HepG2 (cell line): ENCODE data around the gene XPOT. TPM values are rescaled to one million over a fixed set of nuclear protein-coding genes. Genes with fewer than 3 reads are reported as not detected.

Experiments used
- BCL6 ChIP-seq: IDR thresholded peaks from 2 replicates; pipeline ENCODE4 v1.6.1; 2016; ENCODE audit warnings: missing genetic modification reagents, missing compliant biosample characterization
- BHLHE40 ChIP-seq: IDR thresholded peaks from 2 replicates; pipeline ENCODE4 v1.6.1; 2011; ENCODE audit warnings: low read length, improper control_type of control experiment
- HOXA9 ChIP-seq: sonication (generic); formaldehyde crosslinking; IDR thresholded peaks from 2 replicates; pipeline ENCODE4 v1.8.1; 2022; ENCODE audit warnings: missing genetic modification reagents, mild to moderate bottlenecking, moderate library complexity, borderline replicate concordance
- MTA1 ChIP-seq: sonication (generic); formaldehyde crosslinking; IDR thresholded peaks from 2 replicates; pipeline ENCODE4 v1.4.0; 2020; ENCODE audit warnings: missing genetic modification reagents, mild to moderate bottlenecking, borderline replicate concordance
- REPIN1 ChIP-seq: sonication (generic); formaldehyde crosslinking; IDR thresholded peaks from 2 replicates; pipeline ENCODE4 v1.8.0; 2022; ENCODE audit warnings: missing genetic modification reagents, low read depth, mild to moderate bottlenecking, borderline replicate concordance
- SKI ChIP-seq: fragments of 450-650 bp; IDR thresholded peaks from one replicate; pipeline ENCODE4 v1.6.1; 2018; ENCODE audit warnings: mild to moderate bottlenecking; ENCODE audit not compliant: partially characterized antibody
- SRSF4 ChIP-seq: fragments of 200-400 bp; formaldehyde crosslinking; IDR thresholded peaks from one replicate; pipeline ENCODE4 v1.6.1; 2018; ENCODE audit warnings: mild to moderate bottlenecking, low read depth, low read length, moderate library complexity; ENCODE audit not compliant: poor library complexity, severe bottlenecking
- TBX2 ChIP-seq: sonication (generic); formaldehyde crosslinking; IDR thresholded peaks from 2 replicates; pipeline ENCODE4 v1.5.0; 2020; ENCODE audit warnings: missing genetic modification reagents, mild to moderate bottlenecking, borderline replicate concordance
- YEATS2 ChIP-seq: sonication (generic); formaldehyde crosslinking; IDR thresholded peaks from 2 replicates; pipeline ENCODE4 v1.4.0; 2020; ENCODE audit warnings: missing genetic modification reagents, borderline replicate concordance
- ZBTB7A ChIP-seq: sonication (generic); formaldehyde crosslinking; IDR thresholded peaks from 2 replicates; pipeline ENCODE4 v1.8.0; 2022; ENCODE audit warnings: mild to moderate bottlenecking, missing genetic modification reagents
- ZFAT ChIP-seq: sonication (generic); formaldehyde crosslinking; conservative IDR thresholded peaks from 2 replicates; pipeline ENCODE4 v1.8.1; 2023; ENCODE audit warnings: missing genetic modification reagents, inconsistent platforms
- ZFP41 ChIP-seq: sonication (generic); formaldehyde crosslinking; IDR thresholded peaks from 2 replicates; pipeline ENCODE4 v1.4.0; 2020; ENCODE audit warnings: mild to moderate bottlenecking, missing genetic modification reagents, borderline replicate concordance
- ZIK1 ChIP-seq: sonication (generic); formaldehyde crosslinking; IDR thresholded peaks from 2 replicates; pipeline ENCODE4 v1.5.0; 2020; ENCODE audit warnings: mild to moderate bottlenecking, low read depth, missing genetic modification reagents, borderline replicate concordance
- ZNF572 ChIP-seq: sonication (generic); formaldehyde crosslinking; IDR thresholded peaks from 2 replicates; pipeline ENCODE4 v1.5.1; 2020; ENCODE audit warnings: mild to moderate bottlenecking, missing genetic modification reagents
- ZNF83 ChIP-seq: sonication (generic); formaldehyde crosslinking; IDR thresholded peaks from 2 replicates; pipeline ENCODE4 v1.4.0; 2020; ENCODE audit warnings: missing genetic modification reagents, mild to moderate bottlenecking, borderline replicate concordance
- polyA plus RNA-seq, 8 experiments: library from polyadenylated mRNA; depleted of rRNA in 3 of 8; stranded (reverse) in 7 of 8; unstranded in 1 of 8; fragments of >200 nt; fragmentation: Illumina TruSeq in 4 of 8; extraction: Trizol in 4 of 8; gene quantifications; 2 replicates each; pipeline versions ENCODE4 v1.2.1 to v1.2.3, GENCODE V29; 2011 to 2016; ENCODE audit warnings: low read depth in 4 of 8, missing spikeins in 1 of 8, mixed read lengths in 1 of 8; ENCODE audit not compliant: insufficient read depth in 1 of 8
- total RNA-seq, 5 experiments: library from RNA; depleted of rRNA; stranded (reverse); fragments of >200 nt; fragmentation: Illumina TruSeq; extraction: Trizol; gene quantifications; 2 replicates each; pipeline ENCODE4 v1.2.3, GENCODE V29; 2016; ENCODE audit warnings: low read depth in 1 of 5
- TF ChIP-seq, protein P1 (sequence below): sonication (generic); formaldehyde crosslinking; IDR thresholded peaks from 2 replicates; pipeline ENCODE4 v1.4.0; 2020; ENCODE audit warnings: low read depth, mild to moderate bottlenecking, missing genetic modification reagents
- TF ChIP-seq, protein P2 (sequence below): sonication (generic); formaldehyde crosslinking; IDR thresholded peaks from 2 replicates; pipeline ENCODE4 v1.5.0; 2020; ENCODE audit warnings: missing genetic modification reagents
- TF ChIP-seq, protein P3 (sequence below): sonication (generic); formaldehyde crosslinking; IDR thresholded peaks from 2 replicates; pipeline ENCODE4 v1.4.0; 2020; ENCODE audit warnings: mild to moderate bottlenecking, low read depth, missing genetic modification reagents
- TF ChIP-seq, protein P4 (sequence below): sonication (generic); formaldehyde crosslinking; IDR thresholded peaks from 2 replicates; pipeline ENCODE4 v1.4.0; 2020; ENCODE audit warnings: missing genetic modification reagents
- TF ChIP-seq, protein P5 (sequence below): sonication (generic); IDR thresholded peaks from 2 replicates; pipeline ENCODE4 v1.6.1; 2016; ENCODE audit warnings: low read depth, borderline replicate concordance
- TF ChIP-seq, protein P6 (sequence below): sonication (generic); formaldehyde crosslinking; IDR thresholded peaks from 2 replicates; pipeline ENCODE4 v1.8.0; 2022; ENCODE audit warnings: missing genetic modification reagents, mild to moderate bottlenecking, inconsistent platforms, borderline replicate concordance

Gene XPOT
- total and polyA plus RNA-seq, 2 of the 13 experiments (the other 11 are each of a cell fraction or from before 2014, with no cell fraction given): 93.8 to 102 TPM

DNA sequence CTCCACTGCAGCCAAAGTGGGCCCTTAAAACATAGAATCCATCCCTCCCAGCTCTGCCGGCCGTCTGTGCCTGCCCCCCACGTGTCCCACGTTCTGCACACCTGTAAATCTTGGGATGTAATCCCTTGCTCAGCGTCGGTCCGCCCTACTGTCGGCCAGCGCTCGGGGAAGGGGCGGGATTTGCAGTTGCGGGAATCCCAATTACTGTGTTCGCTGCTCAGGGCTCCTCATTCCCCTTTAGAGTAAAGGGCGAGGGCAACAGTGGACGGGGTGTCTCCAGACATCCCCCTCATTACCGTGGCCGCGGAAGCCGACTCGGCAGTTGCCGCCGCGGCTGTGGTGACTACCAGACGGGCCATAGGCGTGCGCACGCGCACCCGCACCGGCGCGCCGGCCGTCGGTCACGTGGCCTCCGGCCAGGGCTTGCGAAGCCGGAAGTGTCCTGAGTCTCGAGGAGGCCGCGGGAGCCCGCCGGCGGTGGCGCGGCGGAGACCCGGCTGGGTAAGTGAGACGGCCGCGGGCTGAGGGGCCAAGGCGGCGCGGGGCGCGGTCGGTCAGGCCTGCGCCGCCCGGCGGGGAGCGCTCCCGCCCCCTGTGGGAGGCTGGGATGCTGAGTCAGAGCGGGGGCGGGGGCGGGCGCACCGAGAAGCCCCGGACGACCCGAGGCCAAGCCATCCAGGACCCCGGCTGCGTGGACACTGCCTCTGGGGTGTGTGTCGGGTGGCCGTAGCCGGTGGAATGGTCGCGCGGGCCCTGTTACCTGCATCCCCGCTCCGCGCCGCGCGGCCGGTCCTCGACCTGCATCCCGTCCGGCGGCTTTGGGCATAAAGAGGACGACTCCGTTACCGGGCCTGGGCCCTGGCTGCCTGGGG lies 47.7 kb downstream of the XPOT start, which contains the start of gene TBK1 (continued):
- TF ChIP-seq BHLHE40 (peak; percentile 80), MTA1 (peak; percentile 41; the same call in 1 of the 2 replicates), BCL6 (CRISPR knock-in tag) (no peak), ZNF572 (CRISPR knock-in tag) (no peak), TBX2 (peak; percentile 73), HOXA9 (CRISPR knock-in tag) (no peak), ZBTB7A (0 out of 2 replicates have a peak, but pooled peaks have one; percentile 14), YEATS2 (CRISPR knock-in tag) (0 out of 2 replicates have a peak, but pooled peaks have one; percentile 19), ZNF83 (CRISPR knock-in tag) (no peak), REPIN1 (CRISPR knock-in tag) (peak; percentile 80), ZFAT (CRISPR knock-in tag) (no peak), ZFP41 (no peak), ZIK1 (peak; percentile 74; the same call in 1 of the 2 replicates), SRSF4 (no peak), SKI (peak; percentile 88)
- TF ChIP-seq, protein P1, sequence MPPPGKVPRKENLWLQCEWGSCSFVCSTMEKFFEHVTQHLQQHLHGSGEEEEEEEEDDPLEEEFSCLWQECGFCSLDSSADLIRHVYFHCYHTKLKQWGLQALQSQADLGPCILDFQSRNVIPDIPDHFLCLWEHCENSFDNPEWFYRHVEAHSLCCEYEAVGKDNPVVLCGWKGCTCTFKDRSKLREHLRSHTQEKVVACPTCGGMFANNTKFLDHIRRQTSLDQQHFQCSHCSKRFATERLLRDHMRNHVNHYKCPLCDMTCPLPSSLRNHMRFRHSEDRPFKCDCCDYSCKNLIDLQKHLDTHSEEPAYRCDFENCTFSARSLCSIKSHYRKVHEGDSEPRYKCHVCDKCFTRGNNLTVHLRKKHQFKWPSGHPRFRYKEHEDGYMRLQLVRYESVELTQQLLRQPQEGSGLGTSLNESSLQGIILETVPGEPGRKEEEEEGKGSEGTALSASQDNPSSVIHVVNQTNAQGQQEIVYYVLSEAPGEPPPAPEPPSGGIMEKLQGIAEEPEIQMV (CRISPR knock-in tag): 0 out of 2 replicates have a peak, but pooled peaks have one; percentile 52
- TF ChIP-seq, protein P2, sequence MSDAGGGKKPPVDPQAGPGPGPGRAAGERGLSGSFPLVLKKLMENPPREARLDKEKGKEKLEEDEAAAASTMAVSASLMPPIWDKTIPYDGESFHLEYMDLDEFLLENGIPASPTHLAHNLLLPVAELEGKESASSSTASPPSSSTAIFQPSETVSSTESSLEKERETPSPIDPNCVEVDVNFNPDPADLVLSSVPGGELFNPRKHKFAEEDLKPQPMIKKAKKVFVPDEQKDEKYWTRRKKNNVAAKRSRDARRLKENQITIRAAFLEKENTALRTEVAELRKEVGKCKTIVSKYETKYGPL: no peak; the same call in 1 of the 2 replicates
- TF ChIP-seq, protein P3, sequence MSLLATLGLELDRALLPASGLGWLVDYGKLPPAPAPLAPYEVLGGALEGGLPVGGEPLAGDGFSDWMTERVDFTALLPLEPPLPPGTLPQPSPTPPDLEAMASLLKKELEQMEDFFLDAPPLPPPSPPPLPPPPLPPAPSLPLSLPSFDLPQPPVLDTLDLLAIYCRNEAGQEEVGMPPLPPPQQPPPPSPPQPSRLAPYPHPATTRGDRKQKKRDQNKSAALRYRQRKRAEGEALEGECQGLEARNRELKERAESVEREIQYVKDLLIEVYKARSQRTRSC (CRISPR knock-in tag): no peak
- TF ChIP-seq, protein P4, sequence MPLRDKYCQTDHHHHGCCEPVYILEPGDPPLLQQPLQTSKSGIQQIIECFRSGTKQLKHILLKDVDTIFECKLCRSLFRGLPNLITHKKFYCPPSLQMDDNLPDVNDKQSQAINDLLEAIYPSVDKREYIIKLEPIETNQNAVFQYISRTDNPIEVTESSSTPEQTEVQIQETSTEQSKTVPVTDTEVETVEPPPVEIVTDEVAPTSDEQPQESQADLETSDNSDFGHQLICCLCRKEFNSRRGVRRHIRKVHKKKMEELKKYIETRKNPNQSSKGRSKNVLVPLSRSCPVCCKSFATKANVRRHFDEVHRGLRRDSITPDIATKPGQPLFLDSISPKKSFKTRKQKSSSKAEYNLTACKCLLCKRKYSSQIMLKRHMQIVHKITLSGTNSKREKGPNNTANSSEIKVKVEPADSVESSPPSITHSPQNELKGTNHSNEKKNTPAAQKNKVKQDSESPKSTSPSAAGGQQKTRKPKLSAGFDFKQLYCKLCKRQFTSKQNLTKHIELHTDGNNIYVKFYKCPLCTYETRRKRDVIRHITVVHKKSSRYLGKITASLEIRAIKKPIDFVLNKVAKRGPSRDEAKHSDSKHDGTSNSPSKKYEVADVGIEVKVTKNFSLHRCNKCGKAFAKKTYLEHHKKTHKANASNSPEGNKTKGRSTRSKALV (CRISPR knock-in tag): no peak
- TF ChIP-seq, protein P5, sequence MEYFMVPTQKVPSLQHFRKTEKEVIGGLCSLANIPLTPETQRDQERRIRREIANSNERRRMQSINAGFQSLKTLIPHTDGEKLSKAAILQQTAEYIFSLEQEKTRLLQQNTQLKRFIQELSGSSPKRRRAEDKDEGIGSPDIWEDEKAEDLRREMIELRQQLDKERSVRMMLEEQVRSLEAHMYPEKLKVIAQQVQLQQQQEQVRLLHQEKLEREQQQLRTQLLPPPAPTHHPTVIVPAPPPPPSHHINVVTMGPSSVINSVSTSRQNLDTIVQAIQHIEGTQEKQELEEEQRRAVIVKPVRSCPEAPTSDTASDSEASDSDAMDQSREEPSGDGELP: peak; percentile 48; the same call in 1 of the 2 replicates
- TF ChIP-seq, protein P6, sequence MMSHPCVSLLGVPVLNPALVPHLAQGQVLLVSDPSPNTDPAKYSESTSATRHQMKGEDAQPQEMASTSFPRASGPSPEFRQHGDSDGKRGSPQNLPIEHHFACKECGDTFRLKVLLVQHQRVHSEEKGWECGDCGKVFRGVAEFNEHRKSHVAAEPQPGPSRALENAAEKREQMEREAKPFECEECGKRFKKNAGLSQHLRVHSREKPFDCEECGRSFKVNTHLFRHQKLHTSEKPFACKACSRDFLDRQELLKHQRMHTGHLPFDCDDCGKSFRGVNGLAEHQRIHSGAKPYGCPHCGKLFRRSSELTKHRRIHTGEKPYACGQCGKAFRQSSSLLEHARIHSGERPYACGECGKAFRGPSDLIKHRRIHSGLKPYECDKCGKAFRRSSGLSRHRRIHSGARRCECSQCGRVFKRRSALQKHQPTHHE: 0 out of 2 replicates have a peak, but pooled peaks have one; percentile 83
